ENCODE data around the gene NUP62. TPM values are rescaled to one million over a fixed set of nuclear protein-coding genes. Genes with fewer than 3 reads are reported as not detected.

Gene NUP62
- total and polyA plus RNA-seq, 5 experiments from 2014 or later: 38.5 to 61.4 (median 53.9) TPM

- POLR2A ChIA-PET: no interaction called here
- peaks cover 0 to 33% (median 0%) of the 10 kb centered on the region in 3 donors for H3K36me3 Mint-ChIP-seq
These were observed 21.4 kb downstream of the NUP62 start for GRCh38 chr19:49907745-49908446.

GRCh38 chr19:49906879-49907564, 22.3 kb downstream of the NUP62 start:
- H3K4me3 Mint-ChIP-seq: no peak overlapping the region
- ATAC-seq (no peak), DNase-seq (no peak)
- peak overlapping the region in 3 of 10 donors; percentile 3 to 54 (median 53) for H3K27ac Mint-ChIP-seq
- POLR2A ChIA-PET: interaction anchor here (0.5 to 1.1 kb wide), 3 partner anchors 22 to 105 kb away, joined by 3 read pairs; partner anchors contain the start of genes ATF5 and NUP62
- H3K4me1 Mint-ChIP-seq: peaks cover 5 to 39% (median 22%) of the 10 kb centered on the region in 4 donors
- H3K27me3 Mint-ChIP-seq: no peaks in the 10 kb centered on the region
- H3K9me3 Mint-ChIP-seq: no peaks in the 10 kb centered on the region
- peaks cover 0 to 28% (median 0%) of the 10 kb centered on the region in 3 donors for H3K36me3 Mint-ChIP-seq

More at GRCh38 chr19:49907745-49908446, 21.4 kb downstream of the NUP62 start:
- ATAC-seq: no peak
- Mint-ChIP-seq H3K4me3 (no peak overlapping the region), H3K27me3 (no peaks in the 10 kb centered on the region), H3K9me3 (no peaks in the 10 kb centered on the region), H3K27ac (peak overlapping the region in 4 of 10 donors; percentile 19 to 65 (median 40)), H3K4me1 (peaks cover 5 to 42% (median 23%) of the 10 kb centered on the region in 4 donors)
- no peak for DNase-seq

DNA sequence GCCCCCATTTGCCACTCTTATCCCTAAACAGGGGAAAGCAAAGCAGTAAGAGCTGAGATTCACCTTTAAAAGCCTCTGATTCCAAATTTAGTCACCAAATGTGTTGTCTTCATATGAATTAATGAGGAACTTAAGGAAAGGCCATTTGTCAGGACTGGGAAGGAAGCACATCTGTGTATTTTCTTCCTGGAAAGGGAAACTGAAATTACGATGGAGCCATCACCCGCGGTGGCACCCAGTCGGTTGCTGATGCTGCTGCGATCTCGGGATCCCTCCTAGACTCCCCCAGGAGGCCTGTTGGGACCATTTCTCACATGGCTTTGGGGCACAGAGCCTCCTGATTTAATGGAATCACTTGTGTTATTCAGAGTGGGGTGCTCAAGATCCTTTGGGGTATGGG, 25.2 kb downstream of the NUP62 start:
- peaks cover 2 to 22% (median 11%) of the 10 kb centered on the region in 4 donors for H3K4me1 Mint-ChIP-seq
- H3K9me3 Mint-ChIP-seq: no peaks in the 10 kb centered on the region
- ATAC-seq (no peak), DNase-seq (no peak)
- POLR2A ChIA-PET: no interaction called here
- peaks cover 0 to 22% (median 0%) of the 10 kb centered on the region in 3 donors for H3K36me3 Mint-ChIP-seq
- H3K27me3 Mint-ChIP-seq: no peaks in the 10 kb centered on the region
- peak overlapping the region in 1 of 10 donors; percentile 36 for H3K4me3 Mint-ChIP-seq
- peak overlapping the region in 2 of 10 donors; percentile 15 to 20 for H3K27ac Mint-ChIP-seq

- peak in 7 of 10 donors; percentile 29 to 60 (median 43) for DNase-seq
- H3K9me3 Mint-ChIP-seq: no peaks in the 10 kb centered on the region
- POLR2A ChIA-PET: interaction anchor here (1.0 to 3.0 kb wide), 4 partner anchors 20 to 32 kb away, joined by 3 to 9 read pairs (median 4); partner anchors contain the start of genes AKT1S1, ATF5, NUP62 and TBC1D17
- peak within 1 kb of the TSS; percentile 50 to 88 (median 78) for H3K4me3 Mint-ChIP-seq
- H3K4me1 Mint-ChIP-seq: peaks cover 13 to 29% (median 23%) of the 10 kb centered on the region in 4 donors
- no peaks in the 10 kb centered on the region for H3K27me3 Mint-ChIP-seq
- peak; percentile 71 to 72 for ATAC-seq
- H3K36me3 Mint-ChIP-seq: no peaks in the 10 kb centered on the region
- peak within 1 kb of the TSS; percentile 78 to 98 (median 90) for H3K27ac Mint-ChIP-seq
These were observed 32.3 kb downstream of the NUP62 start, which contains the start of gene IL4I1 for GRCh38 chr19:49896863-49897621. IL4I1 (minus strand) TSS chr19:49896887; CDS start chr19:49896160, 727 bp downstream.

DNA sequence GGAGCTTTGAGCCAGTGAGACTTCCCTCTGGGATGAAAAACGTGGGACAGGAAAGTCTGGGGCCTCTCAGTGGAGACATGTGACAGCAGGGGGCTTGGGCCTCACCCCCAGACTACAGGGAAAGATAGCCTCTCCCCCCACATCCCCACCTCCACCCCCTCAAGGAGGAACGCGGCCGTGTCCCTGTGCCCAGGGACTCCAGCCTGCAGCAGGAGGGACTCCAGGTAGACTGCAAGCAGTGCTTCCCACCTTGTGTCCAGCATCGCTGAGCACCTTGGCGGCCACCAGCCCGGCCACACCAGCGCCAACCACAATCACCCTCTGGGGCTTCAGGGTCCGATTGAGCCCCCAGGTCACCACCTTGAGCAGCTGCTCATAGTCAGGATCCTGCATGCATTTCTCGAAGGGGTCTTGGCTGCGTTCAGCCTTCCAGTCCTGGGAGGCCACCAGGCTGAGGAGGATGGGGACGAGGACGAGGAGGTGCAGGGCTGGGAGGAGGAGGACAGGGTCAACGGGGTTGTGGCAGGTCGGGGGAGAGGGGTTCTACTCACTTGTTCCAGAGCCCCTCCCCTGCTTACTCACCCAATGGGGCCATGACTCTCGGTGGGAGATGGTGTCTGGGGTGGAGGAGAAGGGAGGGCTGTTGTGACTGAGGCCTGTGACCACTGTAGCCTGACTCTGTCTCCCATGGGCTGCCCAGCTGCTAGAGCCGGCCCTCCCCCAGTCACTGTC, 33.6 kb downstream of the NUP62 start:
- H3K9me3 Mint-ChIP-seq: no peaks in the 10 kb centered on the region
- no peaks in the 10 kb centered on the region for H3K36me3 Mint-ChIP-seq
- ATAC-seq (no peak), DNase-seq (no peak)
- H3K27ac Mint-ChIP-seq: peak overlapping the region in 6 of 10 donors; percentile 48 to 98 (median 88)
- no peaks in the 10 kb centered on the region for H3K27me3 Mint-ChIP-seq
- POLR2A ChIA-PET: interaction anchor here (1.0 to 3.0 kb wide), 3 partner anchors 26 to 37 kb away, joined by 3 to 9 read pairs (median 3); partner anchors contain the start of genes ATF5 and NUP62
- peak overlapping the region in 1 of 10 donors; percentile 82 for H3K4me3 Mint-ChIP-seq
- peaks cover 13 to 29% (median 23%) of the 10 kb centered on the region in 4 donors for H3K4me1 Mint-ChIP-seq

DNA sequence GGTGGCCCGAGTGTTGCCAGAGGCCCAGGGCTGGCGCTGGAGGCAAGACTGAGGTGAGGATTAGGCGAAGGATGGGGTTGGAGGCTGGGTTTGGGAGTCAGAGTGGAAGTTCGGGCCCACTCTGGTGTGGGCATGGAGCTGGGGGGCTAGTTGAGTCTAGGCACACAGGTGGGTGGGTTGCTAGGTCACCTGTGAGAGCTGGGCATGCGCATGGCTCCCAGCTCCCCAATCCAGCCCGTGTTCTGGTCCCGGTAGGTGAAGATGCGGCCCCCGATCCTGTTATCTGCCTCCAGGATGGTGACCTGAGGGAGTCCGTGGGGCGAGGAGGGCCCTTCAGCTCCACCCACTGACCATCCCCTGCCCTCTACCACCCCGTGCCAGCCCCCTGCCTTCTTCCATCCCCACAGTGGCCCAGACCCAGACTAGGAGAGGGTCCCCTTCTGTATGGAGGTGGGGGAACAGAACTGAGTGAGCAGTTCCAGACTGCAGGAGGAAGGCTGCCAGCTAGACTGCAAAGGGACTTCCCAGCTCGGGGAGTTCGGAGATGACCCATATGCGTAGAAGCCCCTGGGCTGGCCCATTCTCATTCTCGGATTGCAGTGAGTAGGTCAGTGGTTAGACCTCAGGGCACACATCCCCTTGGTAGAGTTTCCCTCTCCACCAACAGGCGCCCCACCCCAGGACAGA, 34.3 kb downstream of the NUP62 start:
- POLR2A ChIA-PET: interaction anchor here (1.1 to 3.0 kb wide), 2 partner anchors 34 to 36 kb away, joined by 3 to 9 read pairs; partner anchors contain the start of genes ATF5 and NUP62
- no peak for DNase-seq
- ATAC-seq: no peak
- H3K36me3 Mint-ChIP-seq: no peaks in the 10 kb centered on the region
- peak overlapping the region in 5 of 10 donors; percentile 40 to 87 (median 48) for H3K27ac Mint-ChIP-seq
- H3K27me3 Mint-ChIP-seq: no peaks in the 10 kb centered on the region
- H3K4me3 Mint-ChIP-seq: peak overlapping the region in 1 of 10 donors; percentile 28
- no peaks in the 10 kb centered on the region for H3K9me3 Mint-ChIP-seq
- peaks cover 13 to 32% (median 23%) of the 10 kb centered on the region in 4 donors for H3K4me1 Mint-ChIP-seq

GRCh38 chr19:49894011-49894664, 35.2 kb downstream of the NUP62 start:
- H3K4me3 Mint-ChIP-seq: no peak overlapping the region
- DNase-seq: no peak
- POLR2A ChIA-PET: interaction anchor here (1.1 to 3.0 kb wide), 3 partner anchors 17 to 35 kb away, joined by 3 to 9 read pairs (median 4); partner anchors contain the start of genes AKT1S1, ATF5, NUP62 and TBC1D17
- no peaks in the 10 kb centered on the region for H3K27me3 Mint-ChIP-seq
- no peak for ATAC-seq
- no peaks in the 10 kb centered on the region for H3K36me3 Mint-ChIP-seq
- H3K4me1 Mint-ChIP-seq: peaks cover 13 to 32% (median 23%) of the 10 kb centered on the region in 4 donors
- peak overlapping the region in 3 of 10 donors; percentile 40 to 73 (median 65) for H3K27ac Mint-ChIP-seq
- H3K9me3 Mint-ChIP-seq: no peaks in the 10 kb centered on the region

DNA sequence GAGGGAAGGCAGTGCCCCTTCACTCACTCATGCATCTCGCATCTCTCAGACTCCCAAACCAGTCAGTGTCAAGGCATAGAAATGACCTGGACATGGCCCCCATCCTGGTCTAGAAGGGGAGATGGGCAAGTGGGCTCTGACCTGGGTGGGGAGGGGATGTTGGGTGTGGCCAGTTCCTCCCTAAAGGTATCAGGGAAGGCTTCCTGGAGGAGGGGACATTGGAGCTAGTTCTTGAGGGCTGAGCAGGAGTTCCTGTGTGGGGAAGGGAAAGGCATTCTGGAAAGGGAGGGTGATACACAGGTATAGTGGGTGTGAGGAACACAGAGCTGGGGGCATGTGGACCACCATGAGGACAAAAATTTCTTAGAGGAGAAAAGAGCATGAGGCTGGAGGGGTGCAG, 36.6 kb downstream of the NUP62 start:
- DNase-seq (no peak), ATAC-seq (no peak)
- peaks cover 0 to 3% (median 0%) of the 10 kb centered on the region in 3 donors for H3K36me3 Mint-ChIP-seq
- peak overlapping the region in 4 of 10 donors; percentile 4 to 93 (median 57) for H3K27ac Mint-ChIP-seq
- no peaks in the 10 kb centered on the region for H3K9me3 Mint-ChIP-seq
- POLR2A ChIA-PET: interaction anchor here (0.5 to 1.5 kb wide), 3 partner anchors 15 to 122 kb away, joined by 4 to 7 read pairs (median 4); partner anchors contain the start of genes AKT1S1 and TBC1D17
- peak overlapping the region in 3 of 10 donors; percentile 9 to 59 (median 14) for H3K4me3 Mint-ChIP-seq
- H3K4me1 Mint-ChIP-seq: peaks cover 12 to 29% (median 19%) of the 10 kb centered on the region in 4 donors
- H3K27me3 Mint-ChIP-seq: no peaks in the 10 kb centered on the region

DNA sequence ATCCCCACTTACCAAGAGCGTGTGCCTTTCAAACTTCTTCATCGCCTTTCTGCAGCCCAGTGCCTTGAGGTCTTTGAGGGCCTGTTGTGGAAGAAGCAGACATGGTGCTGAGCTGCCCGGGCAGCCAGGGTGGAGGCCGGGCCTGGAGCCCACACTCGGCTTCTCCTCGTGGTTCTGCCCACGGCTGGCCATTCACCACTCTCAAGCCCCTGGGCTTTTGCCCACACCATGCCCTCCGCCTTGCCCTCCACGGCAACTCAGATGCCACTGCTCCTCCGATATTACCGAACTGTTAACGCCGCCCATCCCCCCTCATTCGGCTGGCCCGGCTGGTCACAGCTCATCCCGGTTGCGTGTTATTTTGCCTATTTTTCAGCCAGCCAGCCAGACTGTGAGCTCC, 37.9 kb downstream of the NUP62 start:
- peak overlapping the region in 2 of 10 donors; percentile 34 to 75 for H3K27ac Mint-ChIP-seq
- H3K4me1 Mint-ChIP-seq: peaks cover 1 to 17% (median 6%) of the 10 kb centered on the region in 4 donors
- no peaks in the 10 kb centered on the region for H3K9me3 Mint-ChIP-seq
- POLR2A ChIA-PET: interaction anchor here (3.0 kb wide), 1 partner anchor 15 kb away, joined by 20 read pairs; the partner anchor contains the start of genes AKT1S1 and TBC1D17
- ATAC-seq: no peak
- H3K4me3 Mint-ChIP-seq: peak overlapping the region in 5 of 10 donors; percentile 34 to 72 (median 48)
- peaks cover 0 to 3% (median 0%) of the 10 kb centered on the region in 3 donors for H3K36me3 Mint-ChIP-seq
- H3K27me3 Mint-ChIP-seq: no peaks in the 10 kb centered on the region
- no peak for DNase-seq

Measured in naive thymus-derived CD8-positive, alpha-beta T cell (primary cell).